HepG2 (cell line): ENCODE data around the gene LRIG3. TPM values are rescaled to one million over a fixed set of nuclear protein-coding genes. Genes with fewer than 3 reads are reported as not detected.

Experiments
- KLF12 ChIP-seq: sonication (generic); formaldehyde crosslinking; IDR thresholded peaks from 2 replicates; pipeline ENCODE4 v1.4.0; 2020; ENCODE audit warnings: missing genetic modification reagents, borderline replicate concordance
- MEIS1 ChIP-seq: sonication (generic); formaldehyde crosslinking; IDR thresholded peaks from 2 replicates; pipeline ENCODE4 v1.9.0; 2021; ENCODE audit warnings: mild to moderate bottlenecking, missing genetic modification reagents, moderate library complexity, borderline replicate concordance
- MXI1 ChIP-seq: IDR thresholded peaks from 3 replicates; pipeline ENCODE4 v1.6.1; 2012; ENCODE audit warnings: low read depth, low read length, inconsistent platforms, borderline replicate concordance
- NR2C2 ChIP-seq: sonication (generic); formaldehyde crosslinking; IDR thresholded peaks from 2 replicates; pipeline ENCODE4 v1.4.0; 2020; ENCODE audit warnings: missing genetic modification reagents, mild to moderate bottlenecking, moderate library complexity, borderline replicate concordance
- PHF5A ChIP-seq: IDR thresholded peaks from one replicate; pipeline ENCODE4 v1.6.1; 2018; ENCODE audit warnings: low read depth, missing genetic modification reagents; ENCODE audit not compliant: unreplicated experiment
- POLR2AphosphoS5 ChIP-seq: IDR thresholded peaks from 2 replicates; pipeline ENCODE4 v1.6.1; 2012; ENCODE audit warnings: low read depth, low read length
- SALL2 ChIP-seq: sonication (generic); formaldehyde crosslinking; IDR thresholded peaks from 2 replicates; pipeline ENCODE4 v1.8.1; 2023; ENCODE audit warnings: mild to moderate bottlenecking, missing genetic modification reagents, inconsistent platforms
- SAP130 ChIP-seq: IDR thresholded peaks from 2 replicates; pipeline ENCODE4 v1.6.1; 2016; ENCODE audit warnings: low read depth
- SMC3 ChIP-seq: IDR thresholded peaks from 2 replicates; pipeline ENCODE4 v1.6.1; 2011; ENCODE audit warnings: low read length, improper control_type of control experiment
- SRSF1 ChIP-seq: fragments of 200-400 bp; formaldehyde crosslinking; optimal IDR thresholded peaks from 2 replicates; pipeline ENCODE3; 2017; ENCODE audit warnings: mild to moderate bottlenecking, low read depth, low read length, moderate library complexity
- ZFP82 ChIP-seq: sonication (generic); formaldehyde crosslinking; IDR thresholded peaks from 2 replicates; pipeline ENCODE4 v1.5.1; 2020; ENCODE audit warnings: mild to moderate bottlenecking, missing genetic modification reagents, borderline replicate concordance
- ZFX ChIP-seq: sonication (generic); formaldehyde crosslinking; IDR thresholded peaks from 2 replicates; pipeline ENCODE4 v1.4.0; 2020; ENCODE audit warnings: mild to moderate bottlenecking, low read depth, missing genetic modification reagents, moderate library complexity
- ZNF34 ChIP-seq: sonication (generic); formaldehyde crosslinking; IDR thresholded peaks from 2 replicates; pipeline ENCODE4 v1.4.0; 2020; ENCODE audit warnings: mild to moderate bottlenecking, missing genetic modification reagents, borderline replicate concordance
- ZNF350 ChIP-seq: sonication (generic); formaldehyde crosslinking; IDR thresholded peaks from 2 replicates; pipeline ENCODE4 v1.4.0; 2020; ENCODE audit warnings: mild to moderate bottlenecking, low read depth, missing genetic modification reagents, borderline replicate concordance
- ZNF558 ChIP-seq: sonication (generic); formaldehyde crosslinking; IDR thresholded peaks from 2 replicates; pipeline ENCODE4 v1.9.0; 2022; ENCODE audit warnings: mild to moderate bottlenecking, missing genetic modification reagents, borderline replicate concordance
- ZNF737 ChIP-seq: sonication (generic); formaldehyde crosslinking; IDR thresholded peaks from 2 replicates; pipeline ENCODE4 v1.5.0; 2020; ENCODE audit warnings: missing genetic modification reagents, mild to moderate bottlenecking, borderline replicate concordance
- polyA plus RNA-seq, 8 experiments: library from polyadenylated mRNA; depleted of rRNA in 3 of 8; stranded (reverse) in 7 of 8; unstranded in 1 of 8; fragments of >200 nt; fragmentation: Illumina TruSeq in 4 of 8; extraction: Trizol in 4 of 8; gene quantifications; 2 replicates each; pipeline versions ENCODE4 v1.2.1 to v1.2.3, GENCODE V29; 2011 to 2016; ENCODE audit warnings: low read depth in 4 of 8, missing spikeins in 1 of 8, mixed read lengths in 1 of 8; ENCODE audit not compliant: insufficient read depth in 1 of 8
- total RNA-seq, 5 experiments: library from RNA; depleted of rRNA; stranded (reverse); fragments of >200 nt; fragmentation: Illumina TruSeq; extraction: Trizol; gene quantifications; 2 replicates each; pipeline ENCODE4 v1.2.3, GENCODE V29; 2016; ENCODE audit warnings: low read depth in 1 of 5
- TF ChIP-seq, protein P1 (sequence below): sonication (generic); formaldehyde crosslinking; IDR thresholded peaks from 2 replicates; pipeline ENCODE4 v1.8.0; 2022; ENCODE audit warnings: mild to moderate bottlenecking, missing genetic modification reagents; ENCODE audit not compliant: insufficient replicate concordance
- TF ChIP-seq, protein P2 (sequence below): sonication (generic); formaldehyde crosslinking; IDR thresholded peaks from 2 replicates; pipeline ENCODE4 v1.4.0; 2020; ENCODE audit warnings: mild to moderate bottlenecking, missing genetic modification reagents, borderline replicate concordance
- TF ChIP-seq, protein P3 (sequence below): sonication (generic); formaldehyde crosslinking; IDR thresholded peaks from 2 replicates; pipeline ENCODE4 v1.5.0; 2020; ENCODE audit warnings: missing genetic modification reagents
- TF ChIP-seq, protein P4 (sequence below): sonication (generic); formaldehyde crosslinking; IDR thresholded peaks from 2 replicates; pipeline ENCODE4 v1.4.0; 2020; ENCODE audit warnings: mild to moderate bottlenecking, low read depth, missing genetic modification reagents

Gene LRIG3
- total and polyA plus RNA-seq, 2 of the 13 experiments (the other 11 are each of a cell fraction or from before 2014, with no cell fraction given): 7.7 to 17.4 TPM

DNA sequence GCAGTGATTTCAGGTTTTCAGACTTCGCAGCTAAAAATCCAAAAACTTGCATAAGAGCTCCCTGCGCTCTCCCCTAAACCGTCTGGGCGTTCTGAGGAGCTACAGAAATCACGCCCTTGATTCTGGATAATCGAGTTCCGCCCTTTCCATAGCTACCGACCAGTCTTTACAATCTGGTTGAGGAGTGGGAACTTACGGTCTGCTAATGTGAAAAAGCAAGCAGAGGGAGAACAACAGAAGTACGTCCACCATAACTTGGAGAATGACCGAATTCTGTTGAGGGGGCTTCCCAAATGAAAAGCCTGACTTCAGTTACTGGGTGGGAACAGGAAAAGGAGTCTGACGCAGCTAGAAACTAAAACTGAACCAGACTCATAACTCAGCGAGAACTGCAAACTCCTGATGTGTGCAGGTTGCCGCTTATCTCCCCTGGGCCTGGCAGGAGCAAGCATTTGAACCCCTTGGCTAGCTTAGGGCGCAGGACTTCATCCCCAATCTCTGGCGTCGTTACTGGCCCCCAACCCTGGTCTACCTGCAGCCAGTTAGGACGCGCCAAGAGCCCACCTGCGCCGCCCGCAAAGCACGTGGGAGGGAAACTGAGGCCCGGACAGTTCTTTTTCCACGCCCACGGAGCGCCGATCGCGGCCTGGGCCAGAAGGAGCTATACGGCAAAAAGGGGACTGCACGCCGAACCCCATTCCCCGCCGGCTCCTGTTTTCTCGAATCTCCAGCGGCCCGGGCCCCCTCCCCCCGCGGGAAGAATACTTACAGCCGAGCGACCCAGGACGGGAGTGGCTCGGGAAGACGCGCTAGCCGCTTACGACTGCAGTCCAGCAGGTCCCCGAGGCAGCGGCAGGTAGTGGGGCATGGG, 838 bp downstream of the LRIG3 start (continued):
- 0 out of 2 replicates have a peak, but pooled peaks have one; percentile 11 for TF ChIP-seq ZNF350
- TF ChIP-seq SMC3: no peak
- TF ChIP-seq, protein P1, sequence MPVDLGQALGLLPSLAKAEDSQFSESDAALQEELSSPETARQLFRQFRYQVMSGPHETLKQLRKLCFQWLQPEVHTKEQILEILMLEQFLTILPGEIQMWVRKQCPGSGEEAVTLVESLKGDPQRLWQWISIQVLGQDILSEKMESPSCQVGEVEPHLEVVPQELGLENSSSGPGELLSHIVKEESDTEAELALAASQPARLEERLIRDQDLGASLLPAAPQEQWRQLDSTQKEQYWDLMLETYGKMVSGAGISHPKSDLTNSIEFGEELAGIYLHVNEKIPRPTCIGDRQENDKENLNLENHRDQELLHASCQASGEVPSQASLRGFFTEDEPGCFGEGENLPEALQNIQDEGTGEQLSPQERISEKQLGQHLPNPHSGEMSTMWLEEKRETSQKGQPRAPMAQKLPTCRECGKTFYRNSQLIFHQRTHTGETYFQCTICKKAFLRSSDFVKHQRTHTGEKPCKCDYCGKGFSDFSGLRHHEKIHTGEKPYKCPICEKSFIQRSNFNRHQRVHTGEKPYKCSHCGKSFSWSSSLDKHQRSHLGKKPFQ (CRISPR knock-in tag): no peak
- TF ChIP-seq ZNF558 (CRISPR knock-in tag): 0 out of 2 replicates have a peak, but pooled peaks have one; percentile 64
- no peak for TF ChIP-seq SALL2
- TF ChIP-seq MEIS1 (CRISPR knock-in tag): peak; percentile 61; the same call in 1 of the 2 replicates
- TF ChIP-seq ZNF737 (CRISPR knock-in tag): 0 out of 2 replicates have a peak, but pooled peaks have one; percentile 72
- TF ChIP-seq, protein P2, sequence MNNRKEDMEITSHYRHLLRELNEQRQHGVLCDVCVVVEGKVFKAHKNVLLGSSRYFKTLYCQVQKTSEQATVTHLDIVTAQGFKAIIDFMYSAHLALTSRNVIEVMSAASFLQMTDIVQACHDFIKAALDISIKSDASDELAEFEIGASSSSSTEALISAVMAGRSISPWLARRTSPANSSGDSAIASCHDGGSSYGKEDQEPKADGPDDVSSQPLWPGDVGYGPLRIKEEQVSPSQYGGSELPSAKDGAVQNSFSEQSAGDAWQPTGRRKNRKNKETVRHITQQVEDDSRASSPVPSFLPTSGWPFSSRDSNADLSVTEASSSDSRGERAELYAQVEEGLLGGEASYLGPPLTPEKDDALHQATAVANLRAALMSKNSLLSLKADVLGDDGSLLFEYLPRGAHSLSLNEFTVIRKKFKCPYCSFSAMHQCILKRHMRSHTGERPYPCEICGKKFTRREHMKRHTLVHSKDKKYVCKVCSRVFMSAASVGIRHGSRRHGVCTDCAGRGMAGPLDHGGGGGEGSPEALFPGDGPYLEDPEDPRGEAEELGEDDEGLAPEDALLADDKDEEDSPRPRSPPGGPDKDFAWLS: no peak
- TF ChIP-seq, protein P3, sequence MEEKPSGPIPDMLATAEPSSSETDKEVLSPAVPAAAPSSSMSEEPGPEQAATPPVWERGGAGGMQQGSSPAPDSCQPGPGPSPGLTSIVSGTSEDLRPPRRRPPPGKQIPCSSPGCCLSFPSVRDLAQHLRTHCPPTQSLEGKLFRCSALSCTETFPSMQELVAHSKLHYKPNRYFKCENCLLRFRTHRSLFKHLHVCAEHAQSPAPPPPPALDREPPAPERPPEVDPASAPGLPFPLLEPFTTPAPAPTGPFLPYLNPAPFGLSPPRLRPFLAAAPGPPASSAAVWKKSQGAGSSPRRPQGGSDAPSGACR (CRISPR knock-in tag): 0 out of 2 replicates have a peak, but pooled peaks have one; percentile 49
- peak; percentile 38 for TF ChIP-seq PHF5A (CRISPR knock-in tag)
- peak; percentile 26; the same call in 1 of the 2 replicates for TF ChIP-seq SAP130 (CRISPR knock-in tag)
- TF ChIP-seq KLF12 (CRISPR knock-in tag): 0 out of 2 replicates have a peak, but pooled peaks have one; percentile 22
- no peak; the same call in 1 of the 2 replicates for TF ChIP-seq ZFP82 (CRISPR knock-in tag)
- no peak for TF ChIP-seq SRSF1
- TF ChIP-seq ZNF34 (CRISPR knock-in tag): no peak
- peak; percentile 5; the same call in 1 of the 3 replicates for TF ChIP-seq MXI1
- 0 out of 2 replicates have a peak, but pooled peaks have one; percentile 13 for TF ChIP-seq NR2C2 (CRISPR knock-in tag)
- 0 out of 2 replicates have a peak, but pooled peaks have one; percentile 19 for TF ChIP-seq ZFX (CRISPR knock-in tag)
- TF ChIP-seq, protein P4, sequence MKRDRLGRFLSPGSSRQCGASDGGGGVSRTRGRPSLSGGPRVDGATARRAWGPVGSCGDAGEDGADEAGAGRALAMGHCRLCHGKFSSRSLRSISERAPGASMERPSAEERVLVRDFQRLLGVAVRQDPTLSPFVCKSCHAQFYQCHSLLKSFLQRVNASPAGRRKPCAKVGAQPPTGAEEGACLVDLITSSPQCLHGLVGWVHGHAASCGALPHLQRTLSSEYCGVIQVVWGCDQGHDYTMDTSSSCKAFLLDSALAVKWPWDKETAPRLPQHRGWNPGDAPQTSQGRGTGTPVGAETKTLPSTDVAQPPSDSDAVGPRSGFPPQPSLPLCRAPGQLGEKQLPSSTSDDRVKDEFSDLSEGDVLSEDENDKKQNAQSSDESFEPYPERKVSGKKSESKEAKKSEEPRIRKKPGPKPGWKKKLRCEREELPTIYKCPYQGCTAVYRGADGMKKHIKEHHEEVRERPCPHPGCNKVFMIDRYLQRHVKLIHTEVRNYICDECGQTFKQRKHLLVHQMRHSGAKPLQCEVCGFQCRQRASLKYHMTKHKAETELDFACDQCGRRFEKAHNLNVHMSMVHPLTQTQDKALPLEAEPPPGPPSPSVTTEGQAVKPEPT (CRISPR knock-in tag): no peak
- no peak for TF ChIP-seq POLR2AphosphoS5
